Skeletal muscle satellite cell (primary cell): ENCODE data around the gene CENPC. TPM values are rescaled to one million over a fixed set of nuclear protein-coding genes. Genes with fewer than 3 reads are reported as not detected.

ENCODE experiments used
- H3K27me3 ChIP-seq: 2 replicates; pipeline ENCODE4 v1.7.0; 2013; ENCODE audit warnings: low read length; ENCODE audit not compliant: control insufficient read depth, insufficient read depth
- H3K36me3 ChIP-seq: 2 replicates; pipeline ENCODE4 v1.7.0; 2013; ENCODE audit warnings: mild to moderate bottlenecking, control low read depth, low read length; ENCODE audit not compliant: insufficient read depth
- H3K4me1 ChIP-seq: 2 replicates; pipeline ENCODE4 v1.7.0; 2013; ENCODE audit warnings: low read length; ENCODE audit not compliant: control insufficient read depth, insufficient read depth
- H3K4me2 ChIP-seq: 2 replicates; pipeline ENCODE4 v1.7.0; 2013; ENCODE audit warnings: mild to moderate bottlenecking, low read length
- H3K4me3 ChIP-seq: 2 replicates; pipeline ENCODE4 v1.7.0; 2013; ENCODE audit warnings: low read length
- H3K9ac ChIP-seq: 2 replicates; pipeline ENCODE4 v1.7.0; 2013; ENCODE audit warnings: mild to moderate bottlenecking, low read depth, low read length, moderate library complexity
- H3K9me3 ChIP-seq: replicated peaks from 2 replicates; pipeline ENCODE4 v1.7.0; 2013; ENCODE audit warnings: mild to moderate bottlenecking, control low read depth, low read length
- total RNA-seq: library from RNA; depleted of rRNA; stranded (reverse); fragments of >200 nt; gene quantifications from 2 replicates; pipeline ENCODE4 v1.2.3, GENCODE V29; 2012; rRNA removed

The CENPC gene, protein sequence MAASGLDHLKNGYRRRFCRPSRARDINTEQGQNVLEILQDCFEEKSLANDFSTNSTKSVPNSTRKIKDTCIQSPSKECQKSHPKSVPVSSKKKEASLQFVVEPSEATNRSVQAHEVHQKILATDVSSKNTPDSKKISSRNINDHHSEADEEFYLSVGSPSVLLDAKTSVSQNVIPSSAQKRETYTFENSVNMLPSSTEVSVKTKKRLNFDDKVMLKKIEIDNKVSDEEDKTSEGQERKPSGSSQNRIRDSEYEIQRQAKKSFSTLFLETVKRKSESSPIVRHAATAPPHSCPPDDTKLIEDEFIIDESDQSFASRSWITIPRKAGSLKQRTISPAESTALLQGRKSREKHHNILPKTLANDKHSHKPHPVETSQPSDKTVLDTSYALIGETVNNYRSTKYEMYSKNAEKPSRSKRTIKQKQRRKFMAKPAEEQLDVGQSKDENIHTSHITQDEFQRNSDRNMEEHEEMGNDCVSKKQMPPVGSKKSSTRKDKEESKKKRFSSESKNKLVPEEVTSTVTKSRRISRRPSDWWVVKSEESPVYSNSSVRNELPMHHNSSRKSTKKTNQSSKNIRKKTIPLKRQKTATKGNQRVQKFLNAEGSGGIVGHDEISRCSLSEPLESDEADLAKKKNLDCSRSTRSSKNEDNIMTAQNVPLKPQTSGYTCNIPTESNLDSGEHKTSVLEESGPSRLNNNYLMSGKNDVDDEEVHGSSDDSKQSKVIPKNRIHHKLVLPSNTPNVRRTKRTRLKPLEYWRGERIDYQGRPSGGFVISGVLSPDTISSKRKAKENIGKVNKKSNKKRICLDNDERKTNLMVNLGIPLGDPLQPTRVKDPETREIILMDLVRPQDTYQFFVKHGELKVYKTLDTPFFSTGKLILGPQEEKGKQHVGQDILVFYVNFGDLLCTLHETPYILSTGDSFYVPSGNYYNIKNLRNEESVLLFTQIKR
- total RNA-seq: 9.1 and 12.9 TPM in 2 replicates

DNA sequence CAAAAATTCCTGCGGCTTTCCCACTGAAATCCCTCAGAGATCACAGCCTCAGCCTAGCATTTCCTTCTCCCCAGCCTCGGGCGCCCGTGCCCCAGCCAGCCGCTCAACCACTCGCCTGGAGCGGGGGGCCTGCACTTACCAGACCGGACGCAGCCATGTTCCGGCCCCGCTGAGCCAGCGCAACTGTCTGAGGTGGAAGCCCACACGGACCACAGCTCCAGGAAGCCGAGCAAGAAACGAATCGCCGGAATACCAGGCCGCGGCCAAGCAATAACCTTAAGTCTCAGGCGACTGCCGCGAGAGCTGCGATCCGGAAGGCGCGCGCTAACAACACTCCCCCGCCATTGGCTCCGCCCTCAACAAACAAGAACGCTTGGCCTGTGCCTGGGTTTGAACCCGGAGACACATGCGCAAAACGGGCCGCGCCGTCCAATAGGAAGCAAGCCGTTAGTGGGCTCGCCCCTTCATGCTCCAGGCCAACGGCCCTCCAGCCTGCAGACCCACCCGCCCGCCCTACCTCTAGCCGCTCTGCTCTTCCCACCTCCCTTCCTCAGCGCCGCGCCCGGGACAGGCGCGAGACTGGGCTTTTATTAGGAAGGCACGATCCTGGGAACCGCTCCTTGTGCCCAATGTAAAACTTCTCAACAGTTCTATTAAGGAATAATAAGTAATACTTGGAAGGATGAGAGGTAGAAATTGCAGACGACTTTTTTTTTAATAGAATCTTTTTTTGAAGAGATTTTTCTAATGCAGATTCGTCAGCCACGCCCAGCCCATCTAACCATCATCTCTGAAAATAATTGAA, at the start of gene CENPC:
Gene CENPC (minus strand): TSS at position 305 of the 805 bp plus-strand sequence. CDS start 148 bp downstream, at position 157.
- Histone ChIP-seq H3K9me3 (no peaks in the 10 kb centered on the region), H3K9ac (peak within 1 kb of the TSS; percentile 98), H3K4me1 (peaks cover 20% of the 10 kb centered on the region), H3K4me2 (peak within 1 kb of the TSS; percentile 78), H3K36me3 (peaks cover 17% of the 10 kb centered on the region), H3K27me3 (no peaks in the 10 kb centered on the region), H3K4me3 (peak within 1 kb of the TSS; percentile 89)

DNA sequence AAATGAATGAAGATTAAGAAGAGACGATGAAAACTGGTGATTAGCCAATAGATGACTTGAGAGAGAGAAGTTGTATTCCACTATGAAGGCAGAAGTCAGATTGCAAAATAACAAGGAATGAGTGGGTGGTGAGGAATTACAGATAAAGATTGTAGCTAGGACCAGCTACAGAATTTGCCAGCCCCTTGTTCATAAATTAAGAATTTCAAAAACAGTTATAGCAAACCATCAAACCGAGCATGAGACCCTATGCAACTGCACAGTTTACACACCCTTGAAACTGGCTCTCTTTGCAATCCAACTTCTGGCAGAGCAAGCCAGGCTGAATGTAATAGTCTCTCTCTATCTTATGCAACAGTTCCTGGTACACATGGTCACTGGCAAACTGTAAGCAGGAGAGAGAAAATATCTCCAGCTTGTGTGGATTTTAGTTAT, 48.5 kb upstream of the CENPC start:
- H3K36me3 ChIP-seq: no peaks in the 10 kb centered on the region
- no peak overlapping the region for H3K4me3 ChIP-seq
- H3K9me3 ChIP-seq: no peaks in the 10 kb centered on the region
- no peaks in the 10 kb centered on the region for H3K4me1 ChIP-seq
- H3K4me2 ChIP-seq: no peak overlapping the region
- H3K27me3 ChIP-seq: peaks cover 28% of the 10 kb centered on the region
- H3K9ac ChIP-seq: no peak overlapping the region

DNA sequence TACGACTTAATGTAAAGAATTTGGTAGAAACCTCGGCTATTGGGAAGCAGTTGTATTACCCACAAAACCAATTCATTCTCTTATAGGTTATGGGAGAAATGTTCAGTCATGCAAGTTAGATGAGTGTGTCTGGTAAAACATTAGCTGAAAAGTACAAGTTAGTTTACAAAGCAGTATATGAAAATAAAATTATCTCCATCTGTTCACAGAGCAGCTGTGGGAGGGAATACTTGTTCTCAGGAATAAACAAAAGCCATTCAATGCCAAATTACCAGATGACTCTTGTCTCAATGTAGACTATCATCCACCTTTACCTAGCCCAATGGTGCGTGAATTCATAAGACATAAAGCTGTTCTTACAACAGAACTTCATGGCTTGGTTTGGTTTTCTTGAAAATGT, 41.9 kb upstream of the CENPC start:
- no peak overlapping the region for H3K9ac ChIP-seq

DNA sequence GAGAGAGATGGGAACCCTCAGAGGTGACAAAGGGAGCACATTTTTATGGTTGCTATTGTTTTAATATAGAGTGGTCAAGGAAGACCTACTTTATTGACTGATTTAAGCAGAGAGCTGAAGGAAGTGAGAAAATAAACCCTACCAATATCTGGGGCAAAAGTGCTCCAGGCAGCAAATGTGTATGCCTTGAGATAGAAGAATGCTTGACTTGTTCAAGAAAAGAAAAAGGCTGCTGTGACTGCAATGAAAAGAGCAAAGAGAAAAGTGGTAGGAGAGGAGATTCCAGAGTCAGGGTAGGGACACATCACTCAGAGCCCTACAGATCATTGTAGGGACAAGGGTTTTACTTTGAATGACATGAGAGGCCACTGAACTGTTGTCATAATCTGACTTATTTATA, 39.2 kb upstream of the CENPC start:
- H3K27me3 ChIP-seq: peaks cover 14% of the 10 kb centered on the region
- no peak overlapping the region for H3K4me2 ChIP-seq
- no peaks in the 10 kb centered on the region for H3K36me3 ChIP-seq
- no peaks in the 10 kb centered on the region for H3K9me3 ChIP-seq
- no peaks in the 10 kb centered on the region for H3K4me1 ChIP-seq
- no peak overlapping the region for H3K4me3 ChIP-seq
- H3K9ac ChIP-seq: no peak overlapping the region

More for the DNA sequence above, 41.9 kb upstream of the CENPC start:
- peaks cover 19% of the 10 kb centered on the region for H3K27me3 ChIP-seq
- no peak overlapping the region for H3K4me2 ChIP-seq
- H3K4me3 ChIP-seq: no peak overlapping the region
- no peaks in the 10 kb centered on the region for H3K9me3 ChIP-seq
- H3K4me1 ChIP-seq: no peaks in the 10 kb centered on the region
- no peaks in the 10 kb centered on the region for H3K36me3 ChIP-seq

DNA sequence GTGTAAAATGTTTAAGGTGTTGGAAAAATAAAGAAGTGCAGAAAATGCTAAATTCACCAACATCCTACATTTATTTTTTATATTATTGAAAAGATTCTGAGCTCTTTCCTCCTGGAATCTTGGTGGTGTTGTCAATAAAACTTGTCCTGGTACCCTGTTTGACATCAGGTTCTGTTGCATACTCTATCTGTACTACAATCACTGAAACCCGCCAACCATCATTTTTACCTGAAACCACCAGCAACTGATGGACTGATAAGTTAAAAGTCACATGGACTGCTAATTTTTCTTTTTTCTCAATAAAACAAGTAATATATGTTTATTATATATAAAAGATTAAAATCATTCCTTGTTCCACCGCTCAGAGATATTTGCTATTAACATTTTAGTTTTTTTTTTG, 36.6 kb upstream of the CENPC start:
- Histone ChIP-seq H3K9me3 (no peaks in the 10 kb centered on the region), H3K27me3 (peaks cover 6% of the 10 kb centered on the region), H3K4me2 (no peak overlapping the region), H3K4me1 (no peaks in the 10 kb centered on the region), H3K4me3 (no peak overlapping the region), H3K36me3 (no peaks in the 10 kb centered on the region), H3K9ac (no peak overlapping the region)

DNA sequence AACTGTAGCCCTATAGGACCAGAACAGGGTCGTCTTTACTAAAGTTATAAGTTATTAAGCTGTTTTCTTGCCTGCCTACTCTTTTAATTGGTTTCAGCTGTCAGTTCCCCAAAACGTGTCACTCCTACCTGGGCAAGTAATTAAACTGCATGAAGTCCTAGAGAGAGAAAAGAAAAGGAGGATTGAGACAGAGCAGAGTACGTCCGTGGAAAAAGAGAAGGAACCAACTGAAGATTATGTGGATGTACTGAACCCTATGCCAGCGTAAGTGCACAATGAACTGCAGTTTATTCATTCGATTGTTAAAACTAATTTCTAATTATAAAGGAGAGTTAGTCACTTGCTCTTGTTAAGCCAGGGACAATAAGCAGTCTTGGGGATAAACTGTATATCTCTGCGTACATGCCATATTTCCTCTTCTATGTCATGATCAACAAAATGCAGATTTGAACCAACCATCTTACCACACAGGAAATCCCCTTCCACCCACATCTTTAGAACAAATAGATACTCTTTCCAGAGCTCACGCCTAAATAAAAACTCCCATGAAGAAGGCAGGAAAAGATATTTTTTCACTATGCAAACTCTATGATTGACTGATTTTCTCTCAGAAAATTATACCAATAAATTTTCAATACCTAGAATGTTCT, 36.0 kb upstream of the CENPC start:
- no peak overlapping the region for H3K9ac ChIP-seq
- H3K4me1 ChIP-seq: no peaks in the 10 kb centered on the region
- H3K4me3 ChIP-seq: no peak overlapping the region
- peaks cover 3% of the 10 kb centered on the region for H3K27me3 ChIP-seq
- no peak overlapping the region for H3K4me2 ChIP-seq
- no peaks in the 10 kb centered on the region for H3K36me3 ChIP-seq
- H3K9me3 ChIP-seq: no peaks in the 10 kb centered on the region

DNA sequence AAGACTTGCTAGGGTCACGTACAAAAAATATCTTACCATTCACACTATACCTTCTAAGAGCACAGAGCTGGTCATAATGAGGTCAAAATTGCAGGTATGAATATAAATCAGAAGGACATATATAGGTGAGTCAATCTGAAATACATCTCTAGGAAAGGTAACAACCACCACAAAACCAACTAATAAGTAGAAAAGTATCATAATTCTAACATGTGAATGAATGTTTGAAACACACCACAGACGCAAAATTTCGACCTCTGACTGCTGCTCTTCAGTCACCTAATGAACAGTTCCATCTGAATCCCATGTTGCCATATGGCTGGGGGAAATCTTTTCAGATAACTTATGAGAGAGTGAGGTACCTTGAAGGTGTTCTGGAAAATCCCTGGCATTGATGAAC, 35.3 kb upstream of the CENPC start:
- Histone ChIP-seq H3K4me3 (no peak overlapping the region), H3K9ac (no peak overlapping the region), H3K27me3 (peaks cover 3% of the 10 kb centered on the region), H3K9me3 (no peaks in the 10 kb centered on the region), H3K4me2 (no peak overlapping the region), H3K36me3 (no peaks in the 10 kb centered on the region), H3K4me1 (no peaks in the 10 kb centered on the region)

DNA sequence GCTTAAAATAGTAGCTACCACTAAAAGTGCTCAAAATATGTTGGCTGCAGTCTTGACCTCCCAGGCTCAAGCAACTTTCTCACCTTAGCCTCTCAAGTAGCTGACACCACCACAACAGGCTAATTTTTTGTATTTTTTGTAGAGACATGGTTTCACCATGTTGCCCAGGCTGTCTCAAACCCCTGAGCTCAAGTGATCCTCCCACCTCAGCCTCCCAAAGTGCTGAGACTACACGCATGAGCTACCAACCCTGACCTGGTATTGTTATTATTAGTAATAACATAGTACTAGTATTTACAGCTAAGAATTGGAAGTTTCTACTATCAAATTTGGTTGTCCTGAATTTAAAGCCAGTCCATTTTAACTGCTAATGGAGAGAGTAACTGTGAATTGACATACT, 31.2 kb upstream of the CENPC start:
- no peaks in the 10 kb centered on the region for H3K36me3 ChIP-seq
- peaks cover 3% of the 10 kb centered on the region for H3K27me3 ChIP-seq
- no peak overlapping the region for H3K9ac ChIP-seq
- H3K4me3 ChIP-seq: no peak overlapping the region
- no peaks in the 10 kb centered on the region for H3K9me3 ChIP-seq
- H3K4me1 ChIP-seq: peaks cover 3% of the 10 kb centered on the region
- H3K4me2 ChIP-seq: no peak overlapping the region

DNA sequence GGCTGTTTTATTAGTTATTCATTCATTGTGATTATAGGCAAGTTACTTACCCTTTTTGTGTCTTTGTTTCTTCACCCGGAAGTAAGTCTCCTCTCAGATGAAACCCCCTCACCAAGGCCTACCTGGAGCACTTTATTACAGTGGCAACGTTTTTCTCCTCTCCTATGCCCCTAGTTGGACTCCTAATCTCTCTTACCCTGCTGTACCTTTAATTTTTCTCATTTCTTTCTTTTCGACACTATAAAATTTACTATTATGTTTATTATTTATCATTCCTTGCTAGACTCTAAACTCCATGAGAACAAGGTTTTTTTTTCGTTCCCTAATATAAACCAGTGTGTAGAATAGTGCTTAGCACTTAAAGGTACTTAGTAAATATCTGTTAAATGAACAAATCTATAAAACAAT, 30.8 kb upstream of the CENPC start:
- H3K9me3 ChIP-seq: no peaks in the 10 kb centered on the region
- H3K27me3 ChIP-seq: peaks cover 3% of the 10 kb centered on the region
- H3K9ac ChIP-seq: no peak overlapping the region
- H3K36me3 ChIP-seq: no peaks in the 10 kb centered on the region
- peaks cover 3% of the 10 kb centered on the region for H3K4me1 ChIP-seq
- H3K4me3 ChIP-seq: peak overlapping the region; percentile 40
- peak overlapping the region; percentile 58 for H3K4me2 ChIP-seq

DNA sequence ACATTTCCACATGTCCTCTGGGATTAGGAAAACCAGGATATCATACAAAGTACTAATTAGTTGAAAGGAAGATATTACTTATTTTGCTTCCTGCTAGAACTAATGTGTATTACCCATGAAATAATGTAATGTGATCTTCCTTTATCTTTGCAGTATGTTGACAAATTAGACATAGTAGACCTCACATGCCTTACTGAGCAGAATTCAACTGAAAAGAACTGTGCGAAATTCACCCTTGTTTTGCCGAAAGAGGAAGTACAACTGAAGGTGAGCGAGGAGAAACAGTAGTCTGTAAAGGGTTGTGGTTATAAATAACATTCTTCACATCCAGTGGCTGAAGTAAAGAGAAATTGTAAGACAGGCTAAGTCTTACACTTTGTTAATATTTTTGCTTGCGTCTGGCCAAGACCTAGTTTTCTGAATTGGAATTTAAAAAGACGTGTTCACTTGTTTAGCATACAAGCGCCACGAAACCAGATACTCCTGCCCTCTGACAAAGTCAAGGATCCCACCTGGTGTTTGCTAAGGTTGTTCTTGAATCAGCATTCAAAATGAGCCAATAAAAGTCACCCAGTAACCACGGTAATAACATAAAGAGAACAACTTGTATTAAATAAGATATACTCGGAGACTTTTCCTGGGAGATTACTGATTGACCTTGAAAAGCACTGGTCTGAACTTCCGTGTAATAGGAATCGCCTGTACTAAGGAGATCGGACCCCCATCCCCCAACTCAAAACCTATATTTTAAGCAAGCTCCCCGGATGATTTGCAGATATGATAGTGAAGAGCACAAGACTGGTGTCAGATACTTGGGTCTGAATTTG, 30.1 kb upstream of the CENPC start:
- peaks cover 3% of the 10 kb centered on the region for H3K4me1 ChIP-seq
- H3K4me3 ChIP-seq: peak overlapping the region; percentile 40
- no peaks in the 10 kb centered on the region for H3K27me3 ChIP-seq
- no peak overlapping the region for H3K9ac ChIP-seq
- no peaks in the 10 kb centered on the region for H3K36me3 ChIP-seq
- H3K4me2 ChIP-seq: peak overlapping the region; percentile 58
- no peaks in the 10 kb centered on the region for H3K9me3 ChIP-seq
